Endothelial cell of umbilical vein (primary cell): ENCODE data around the gene PARP9.

Source experiments
- CTCF ChIP-seq, 2 donors: IDR thresholded peaks; 1 replicate in 1 of 2; 2 replicates in 1 of 2; pipeline ENCODE4 v1.5.1; 2011; ENCODE audit warnings: low read length in 2 of 2, mild to moderate bottlenecking in 2 of 2, moderate library complexity in 2 of 2, control low read depth in 1 of 2, inconsistent platforms in 1 of 2, low read depth in 1 of 2; ENCODE audit not compliant: insufficient read depth in 1 of 2; ENCODE audit errors: extremely low read depth in 1 of 2
- MAX ChIP-seq: IDR thresholded peaks from 2 replicates; pipeline ENCODE4 v1.6.1; 2011; ENCODE audit not compliant: insufficient read depth, insufficient read length

DNA sequence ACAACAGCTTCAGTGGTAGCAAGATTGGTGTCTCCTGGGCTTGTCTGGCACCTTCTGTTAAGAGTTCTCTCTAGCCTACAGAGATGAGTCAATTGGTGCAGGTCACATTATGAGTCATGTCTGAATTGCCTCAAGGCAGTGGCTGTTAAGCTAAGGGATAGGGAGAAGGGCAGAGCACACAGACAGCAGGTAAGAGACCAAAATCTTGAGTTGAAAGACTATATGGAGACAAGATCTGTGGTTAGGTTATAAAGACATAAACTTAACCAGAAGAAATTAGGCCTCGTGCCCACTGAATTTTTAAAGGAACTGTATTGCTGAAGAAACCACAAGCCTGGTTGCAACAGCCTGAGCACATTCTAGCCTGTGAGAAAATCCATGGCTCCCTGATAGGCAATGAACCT lies 30.2 kb downstream of the PARP9 start:
- TF ChIP-seq MAX (no peak), CTCF (IDR thresholded peaks at IDR 0.05; ENCODE audit: extremely low read depth in 1 of 2, insufficient read depth in 1 of 2, low read depth in 1 of 2, low read length in 2 of 2) (no peak)
